ENCODE data around the gene SGO2. TPM values are rescaled to one million over a fixed set of nuclear protein-coding genes. Genes with fewer than 3 reads are reported as not detected.

The SGO2 gene
- total and polyA plus RNA-seq, 2 donors (not counting 1 experiment from before 2014, with no cell fraction given), result 0.89 to 5.3 TPM

DNA sequence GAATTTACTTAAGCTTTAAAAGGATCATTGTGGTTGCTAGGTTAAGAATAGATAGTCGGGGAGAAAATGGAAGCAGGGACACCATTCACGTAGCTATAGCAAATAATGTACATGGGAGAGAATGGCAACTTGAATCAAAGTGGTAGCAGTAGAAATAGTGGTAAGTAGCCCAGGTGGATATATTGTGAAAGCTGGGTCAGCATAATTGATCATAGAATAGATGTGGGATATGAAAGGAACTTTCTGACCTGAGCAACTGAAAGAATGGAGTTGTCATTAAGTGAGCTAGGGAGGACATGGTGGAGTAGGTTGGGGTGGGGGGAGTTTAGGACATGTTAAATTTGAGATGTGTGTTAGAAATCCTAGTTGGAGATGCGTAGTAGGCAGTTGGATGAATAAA, 2.2 kb downstream of the SGO2 start:
- Histone ChIP-seq H3K4me2 (replicated peaks; ENCODE audit: low read depth, low read length, poor library complexity, severe bottlenecking) (no peak overlapping the region), H3K27me3 (replicated peaks in 1 of 4; ENCODE audit: control extremely low read depth in 1 of 4, control insufficient read depth in 3 of 4, insufficient read depth in 4 of 4, low read length in 3 of 4) (no peaks in the 10 kb centered on the region), H4K20me1 (ENCODE audit: control insufficient read depth, insufficient read depth, low read length, poor library complexity, severe bottlenecking) (no peaks in the 10 kb centered on the region), H3K27ac (ENCODE audit: low read length in 2 of 2) (no peak overlapping the region), H3K79me2 (ENCODE audit: control insufficient read depth, insufficient read depth, low read length) (peaks cover 48% of the 10 kb centered on the region), H3K9me3 (ENCODE audit: control extremely low read depth in 1 of 3, control insufficient read depth in 2 of 3, insufficient read depth in 1 of 3, low read length in 2 of 3) (no peaks in the 10 kb centered on the region), H3K36me3 (replicated peaks in 1 of 2; ENCODE audit: control extremely low read depth in 1 of 2, control insufficient read depth in 1 of 2, extremely low read depth in 1 of 2, insufficient read depth in 2 of 2, low read length in 1 of 2) (no peaks in the 10 kb centered on the region), H3K9ac (ENCODE audit: low read length) (no peak overlapping the region), H2AFZ (ENCODE audit: insufficient read depth, low read depth, low read length, poor library complexity, severe bottlenecking) (no peak overlapping the region), H3K4me3 (ENCODE audit: control extremely low read depth in 1 of 5, extremely low read depth in 1 of 5, insufficient read depth in 1 of 5, low read depth in 2 of 5, low read length in 4 of 5) (no peak overlapping the region), H3K4me1 (ENCODE audit: control insufficient read depth in 2 of 2, insufficient read depth in 2 of 2, low read length in 2 of 2) (peaks cover 7 to 9% of the 10 kb centered on the region in 2 donors)
- Mint-ChIP-seq H3K9me3 (ENCODE audit: insufficient read depth) (peaks cover 2% of the 10 kb centered on the region), H3K27ac (no peak overlapping the region), H3K4me1 (peaks cover 12% of the 10 kb centered on the region), H3K4me3 (no peak overlapping the region), H3K27me3 (peaks cover 8% of the 10 kb centered on the region)
- no peak for DNase-seq
- ATAC-seq (ENCODE audit: low read depth), result no peak
- ChIA-PET POLR2A (no interaction called here), CTCF (interaction anchor here (0.7 kb wide), 1 partner anchor 47 kb away, joined by 3 read pairs; no protein-coding TSS in a partner anchor)
- intact Hi-C loops (cut with micrococcal nuclease), result loop anchor here (5.0 to 10.0 kb wide), 3 partner anchors 184 to 1847 kb away; partner anchors contain the start of genes BMPR2 and CLK1
- no peak for TF ChIP-seq EZH2 (IDR thresholded peaks at IDR 0.05; ENCODE audit: borderline replicate concordance, insufficient read depth, low read depth, low read length, poor library complexity, severe bottlenecking)
- TF ChIP-seq, protein P1, sequence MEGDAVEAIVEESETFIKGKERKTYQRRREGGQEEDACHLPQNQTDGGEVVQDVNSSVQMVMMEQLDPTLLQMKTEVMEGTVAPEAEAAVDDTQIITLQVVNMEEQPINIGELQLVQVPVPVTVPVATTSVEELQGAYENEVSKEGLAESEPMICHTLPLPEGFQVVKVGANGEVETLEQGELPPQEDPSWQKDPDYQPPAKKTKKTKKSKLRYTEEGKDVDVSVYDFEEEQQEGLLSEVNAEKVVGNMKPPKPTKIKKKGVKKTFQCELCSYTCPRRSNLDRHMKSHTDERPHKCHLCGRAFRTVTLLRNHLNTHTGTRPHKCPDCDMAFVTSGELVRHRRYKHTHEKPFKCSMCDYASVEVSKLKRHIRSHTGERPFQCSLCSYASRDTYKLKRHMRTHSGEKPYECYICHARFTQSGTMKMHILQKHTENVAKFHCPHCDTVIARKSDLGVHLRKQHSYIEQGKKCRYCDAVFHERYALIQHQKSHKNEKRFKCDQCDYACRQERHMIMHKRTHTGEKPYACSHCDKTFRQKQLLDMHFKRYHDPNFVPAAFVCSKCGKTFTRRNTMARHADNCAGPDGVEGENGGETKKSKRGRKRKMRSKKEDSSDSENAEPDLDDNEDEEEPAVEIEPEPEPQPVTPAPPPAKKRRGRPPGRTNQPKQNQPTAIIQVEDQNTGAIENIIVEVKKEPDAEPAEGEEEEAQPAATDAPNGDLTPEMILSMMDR (IDR thresholded peaks at IDR 0.05), result no peak
- WGBS (ENCODE audit: insufficient coverage), result 98% methylated on average over 3 of the region's 3 CpGs

DNA sequence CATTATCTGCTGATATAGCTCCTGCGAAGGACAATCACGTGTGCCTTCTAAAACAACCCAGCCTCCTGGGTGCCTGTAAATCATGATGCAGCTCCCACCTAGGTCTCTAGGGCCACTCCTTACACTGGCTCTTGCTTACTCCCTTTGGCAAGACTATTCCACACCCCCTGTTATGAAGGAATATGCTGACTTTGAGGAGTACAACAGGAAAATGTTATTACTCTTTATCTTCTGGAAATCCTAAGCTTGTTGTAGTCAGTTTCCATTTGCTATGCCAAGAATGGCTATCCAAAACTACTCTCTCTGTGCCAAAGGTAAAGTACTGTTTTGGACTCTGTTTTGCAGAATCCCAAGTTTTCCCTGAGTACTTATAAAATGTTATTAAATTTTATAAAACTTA, 7.7 kb downstream of the SGO2 start:
- Mint-ChIP-seq H3K27ac (no peak overlapping the region), H3K4me1 (no peaks in the 10 kb centered on the region), H3K4me3 (no peak overlapping the region), H3K9me3 (ENCODE audit: insufficient read depth) (no peaks in the 10 kb centered on the region), H3K27me3 (no peaks in the 10 kb centered on the region)
- Histone ChIP-seq H3K9ac (ENCODE audit: low read length) (no peak overlapping the region), H3K4me2 (replicated peaks; ENCODE audit: low read depth, low read length, poor library complexity, severe bottlenecking) (no peak overlapping the region), H3K27ac (ENCODE audit: low read length in 2 of 2) (no peak overlapping the region), H3K4me1 (ENCODE audit: control insufficient read depth in 2 of 2, insufficient read depth in 2 of 2, low read length in 2 of 2) (no peaks in the 10 kb centered on the region), H3K27me3 (replicated peaks in 1 of 4; ENCODE audit: control extremely low read depth in 1 of 4, control insufficient read depth in 3 of 4, insufficient read depth in 4 of 4, low read length in 3 of 4) (no peaks in the 10 kb centered on the region), H3K79me2 (ENCODE audit: control insufficient read depth, insufficient read depth, low read length) (peaks cover 27% of the 10 kb centered on the region), H3K9me3 (ENCODE audit: control extremely low read depth in 1 of 3, control insufficient read depth in 2 of 3, insufficient read depth in 1 of 3, low read length in 2 of 3) (no peaks in the 10 kb centered on the region), H3K4me3 (ENCODE audit: control extremely low read depth in 1 of 5, extremely low read depth in 1 of 5, insufficient read depth in 1 of 5, low read depth in 2 of 5, low read length in 4 of 5) (no peak overlapping the region), H4K20me1 (ENCODE audit: control insufficient read depth, insufficient read depth, low read length, poor library complexity, severe bottlenecking) (no peaks in the 10 kb centered on the region), H3K36me3 (replicated peaks in 1 of 2; ENCODE audit: control extremely low read depth in 1 of 2, control insufficient read depth in 1 of 2, extremely low read depth in 1 of 2, insufficient read depth in 2 of 2, low read length in 1 of 2) (no peaks in the 10 kb centered on the region), H2AFZ (ENCODE audit: insufficient read depth, low read depth, low read length, poor library complexity, severe bottlenecking) (no peak overlapping the region)
- intact Hi-C loops (cut with micrococcal nuclease), result no loop called here
- WGBS (ENCODE audit: insufficient coverage), result no CpG with 5 or more reads among the region's 2 CpGs
- DNase-seq (no peak), ATAC-seq (ENCODE audit: low read depth) (no peak)
- POLR2A ChIA-PET, result no interaction called here
- TF ChIP-seq EZH2 (IDR thresholded peaks at IDR 0.05; ENCODE audit: borderline replicate concordance, insufficient read depth, low read depth, low read length, poor library complexity, severe bottlenecking), result no peak
- TF ChIP-seq, protein P1 (IDR thresholded peaks at IDR 0.05), result no peak
- CTCF ChIA-PET, result interaction anchor here (1.5 kb wide), 1 partner anchor 24 kb away, joined by 3 read pairs; the partner anchor contains the start of gene KCTD18
